ENCODE results near the gene CACNA2D1. TPM values are rescaled to one million over a fixed set of nuclear protein-coding genes. Genes with fewer than 3 reads are reported as not detected.

CACNA2D1 gene
- total and polyA plus RNA-seq, 9 of the 15 experiments (the other 6 are each of a cell fraction or from before 2014, with no cell fraction given): 0.49 TPM; not detected in 8

- no peaks in the 10 kb centered on the region for H4K20me1 ChIP-seq (replicated peaks; ENCODE audit: control insufficient read depth, insufficient read depth, low read length)
- ChIA-PET CTCF (ENCODE audit: low intra/inter-chr PET ratio) (no interaction called here), POLR2A (no interaction called here)
- FAIRE-seq (no peak), DNase-seq (ENCODE audit: extremely low read depth in 1 of 4, low spot score in 3 of 4) (no peak), ATAC-seq (no peak)
- no peaks in the 10 kb centered on the region for H3K79me2 ChIP-seq (ENCODE audit: control insufficient read depth, insufficient read depth, low read length)
- H3K27me3 ChIP-seq (ENCODE audit: control insufficient read depth in 2 of 2, insufficient read depth in 2 of 2, low read length in 2 of 2): no peaks in the 10 kb centered on the region
- no peak overlapping the region for H2AFZ ChIP-seq (ENCODE audit: low read depth, low read length)
- no peaks in the 10 kb centered on the region for H3K9me1 ChIP-seq (ENCODE audit: control insufficient read depth, insufficient read depth, low read length)
- intact Hi-C loops (cut with micrococcal nuclease): no loop called here
- no peaks in the 10 kb centered on the region for H3K4me1 ChIP-seq (replicated peaks in 1 of 2; ENCODE audit: control insufficient read depth in 2 of 2, insufficient read depth in 2 of 2, low read length in 2 of 2)
- no peak overlapping the region for H3K9ac ChIP-seq (ENCODE audit: insufficient read depth in 1 of 2, low read depth in 2 of 2, low read length in 2 of 2)
- no peaks in the 10 kb centered on the region for H3K36me3 ChIP-seq (ENCODE audit: control insufficient read depth, insufficient read depth, low read length)
- TF ChIP-seq KAT2B (IDR thresholded peaks at IDR 0.05; ENCODE audit: low read depth, low read length) (no peak), ZBED1 (IDR thresholded peaks at IDR 0.05) (no peak), L3MBTL2 (IDR thresholded peaks at IDR 0.05) (no peak)
- H3K9me3 ChIP-seq (replicated peaks; ENCODE audit: control insufficient read depth, insufficient read depth, low read depth, low read length): no peaks in the 10 kb centered on the region
- no TSS peak for BruUV-seq (replicated peaks)
- in situ Hi-C loops (cut with MboI): no loop called here
- no peak overlapping the region for H3K27ac ChIP-seq (ENCODE audit: extremely low read depth, low read depth, low read length)
- no peak overlapping the region for H3K4me2 ChIP-seq (ENCODE audit: insufficient read depth, low read length)
- no peak overlapping the region for H3K4me3 ChIP-seq
These were observed 514.2 kb downstream of the CACNA2D1 start for GRCh38 chr7:81929386-81929785.

DNA sequence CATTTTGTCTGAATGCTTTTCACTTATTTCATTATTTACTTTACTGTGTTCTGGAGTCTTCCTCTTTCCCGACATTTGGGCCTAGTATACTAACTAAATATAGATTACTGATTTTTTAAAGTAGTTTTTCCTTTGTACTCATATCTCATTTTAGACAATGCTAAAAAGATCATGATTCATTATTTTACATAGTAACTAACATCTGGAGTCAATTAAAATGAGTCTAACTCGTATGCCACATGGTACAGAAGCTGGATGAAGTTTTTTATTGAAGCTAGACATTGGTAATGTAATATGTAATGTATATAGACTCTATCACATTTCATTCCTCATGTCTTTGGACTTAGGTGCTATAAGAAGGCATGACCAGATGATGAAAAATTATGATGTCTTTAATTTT lies 517.4 kb downstream of the CACNA2D1 start:
- WGBS (ENCODE audit: insufficient coverage, low coverage, missing lambda C conversion rate): 0% methylated on average over 2 of the region's 2 CpGs
- H2AFZ ChIP-seq (ENCODE audit: low read depth, low read length): no peak overlapping the region
- ChIA-PET POLR2A (no interaction called here), CTCF (ENCODE audit: low intra/inter-chr PET ratio) (no interaction called here)
- H4K20me1 ChIP-seq (replicated peaks; ENCODE audit: control insufficient read depth, insufficient read depth, low read length): no peaks in the 10 kb centered on the region
- no peak overlapping the region for H3K4me3 ChIP-seq
- no peak overlapping the region for H3K4me2 ChIP-seq (ENCODE audit: insufficient read depth, low read length)
- no peaks in the 10 kb centered on the region for H3K36me3 ChIP-seq (ENCODE audit: control insufficient read depth, insufficient read depth, low read length)
- intact Hi-C loops (cut with micrococcal nuclease) (no loop called here), in situ Hi-C loops (cut with MboI) (no loop called here)
- no peak overlapping the region for H3K27ac ChIP-seq (ENCODE audit: extremely low read depth, low read depth, low read length)
- BruUV-seq (replicated peaks): no TSS peak
- no peaks in the 10 kb centered on the region for H3K27me3 ChIP-seq (ENCODE audit: control insufficient read depth in 2 of 2, insufficient read depth in 2 of 2, low read length in 2 of 2)
- no peak for FAIRE-seq
- DNase-seq (ENCODE audit: extremely low read depth in 1 of 4, low spot score in 3 of 4): no peak
- no peaks in the 10 kb centered on the region for H3K4me1 ChIP-seq (replicated peaks in 1 of 2; ENCODE audit: control insufficient read depth in 2 of 2, insufficient read depth in 2 of 2, low read length in 2 of 2)
- no peaks in the 10 kb centered on the region for H3K79me2 ChIP-seq (ENCODE audit: control insufficient read depth, insufficient read depth, low read length)
- H3K9me1 ChIP-seq (ENCODE audit: control insufficient read depth, insufficient read depth, low read length): no peaks in the 10 kb centered on the region
- H3K9ac ChIP-seq (ENCODE audit: insufficient read depth in 1 of 2, low read depth in 2 of 2, low read length in 2 of 2): no peak overlapping the region
- H3K9me3 ChIP-seq (replicated peaks; ENCODE audit: control insufficient read depth, insufficient read depth, low read depth, low read length): no peaks in the 10 kb centered on the region
- no peak for TF ChIP-seq ZNF197 (CRISPR knock-in tag; IDR thresholded peaks at IDR 0.05; ENCODE audit: low read depth)
- no peak for TF ChIP-seq SP1 (CRISPR knock-in tag; IDR thresholded peaks at IDR 0.05)
- no peak for TF ChIP-seq DLX4 (CRISPR knock-in tag; IDR thresholded peaks at IDR 0.05)
- TF ChIP-seq, protein P1, sequence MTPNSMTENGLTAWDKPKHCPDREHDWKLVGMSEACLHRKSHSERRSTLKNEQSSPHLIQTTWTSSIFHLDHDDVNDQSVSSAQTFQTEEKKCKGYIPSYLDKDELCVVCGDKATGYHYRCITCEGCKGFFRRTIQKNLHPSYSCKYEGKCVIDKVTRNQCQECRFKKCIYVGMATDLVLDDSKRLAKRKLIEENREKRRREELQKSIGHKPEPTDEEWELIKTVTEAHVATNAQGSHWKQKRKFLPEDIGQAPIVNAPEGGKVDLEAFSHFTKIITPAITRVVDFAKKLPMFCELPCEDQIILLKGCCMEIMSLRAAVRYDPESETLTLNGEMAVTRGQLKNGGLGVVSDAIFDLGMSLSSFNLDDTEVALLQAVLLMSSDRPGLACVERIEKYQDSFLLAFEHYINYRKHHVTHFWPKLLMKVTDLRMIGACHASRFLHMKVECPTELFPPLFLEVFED (CRISPR knock-in tag; conservative IDR thresholded peaks at IDR 0.05): no peak
- ATAC-seq: no peak

All from K562 (cell line).